ENCODE data around the gene PRDM15. TPM values are rescaled to one million over a fixed set of nuclear protein-coding genes. Genes with fewer than 3 reads are reported as not detected.
A peak's percentile ranks its signal among the peaks of the same experiment; 100 is the strongest.

Gene PRDM15
- polyA plus RNA-seq, 3 donors = 0.19 to 19.0 (median 0.74) TPM

- Histone ChIP-seq H3K27me3 (ENCODE audit: control insufficient read depth in 2 of 2, insufficient read depth in 2 of 2, low read length in 2 of 2) (peaks cover 26 to 53% of the 10 kb centered on the region in 2 donors), H2AFZ (ENCODE audit: insufficient read depth, low read depth, low read length, poor library complexity, severe bottlenecking) (no peak overlapping the region), H3K79me2 (ENCODE audit: insufficient read depth, low read length) (no peaks in the 10 kb centered on the region), H3K27ac (ENCODE audit: low read depth in 1 of 2, low read length in 2 of 2) (no peak overlapping the region), H3K36me3 (replicated peaks in 1 of 2; ENCODE audit: control insufficient read depth in 1 of 2, insufficient read depth in 2 of 2, low read length in 2 of 2) (no peaks in the 10 kb centered on the region), H3K4me2 (replicated peaks; ENCODE audit: extremely low read depth, low read length, poor library complexity, severe bottlenecking) (no peak overlapping the region), H3K4me1 (ENCODE audit: control insufficient read depth in 1 of 2, insufficient read depth in 2 of 2, low read length in 2 of 2) (peaks cover 0 to 6% of the 10 kb centered on the region in 2 donors), H3K4me3 (replicated peaks in 1 of 3; ENCODE audit: low read depth in 2 of 3, low read length in 3 of 3) (no peak overlapping the region), H3K9me3 (replicated peaks in 1 of 2; ENCODE audit: control insufficient read depth in 1 of 2, insufficient read depth in 1 of 2, low read length in 2 of 2) (no peaks in the 10 kb centered on the region), H4K20me1 (ENCODE audit: insufficient read depth, low read length) (no peaks in the 10 kb centered on the region), H3K9ac (ENCODE audit: insufficient read depth, low read length, poor library complexity, severe bottlenecking) (no peak overlapping the region)
- Mint-ChIP-seq H3K27me3 (ENCODE audit: low read depth in 3 of 3) (peaks cover 37 to 69% (median 66%) of the 10 kb centered on the region in 3 donors), H3K27ac (peak overlapping the region in 4 of 7 donors; percentile 35 to 85 (median 64)), H3K9me3 (peaks cover 0 to 4% (median 0%) of the 10 kb centered on the region in 7 donors), H3K4me1 (peaks cover 16% of the 10 kb centered on the region), H3K36me3 (no peaks in the 10 kb centered on the region), H3K4me3 (peak overlapping the region in 1 of 2 donors; percentile 75)
- intact Hi-C loops (cut with micrococcal nuclease) = loop anchor here (1.0 to 2.0 kb wide), 2 partner anchors 165 to 166 kb away; no protein-coding TSS in a partner anchor
- whole genome bisulfite sequencing (ENCODE audit: insufficient coverage) = 32% methylated on average over 31 of the region's 45 CpGs
- peak; percentile 57 to 68 (median 67) for DNase-seq
- TF ChIP-seq CTCF (IDR thresholded peaks at IDR 0.05) = peak; percentile 98
Measured at GRCh38 chr21:41777951-41778815, 101.0 kb downstream of the PRDM15 start.

GRCh38 chr21:41776778-41777177, 102.4 kb downstream of the PRDM15 start:
- H3K9ac ChIP-seq (ENCODE audit: insufficient read depth, low read length, poor library complexity, severe bottlenecking) = no peak overlapping the region
- no peaks in the 10 kb centered on the region for H3K79me2 ChIP-seq (ENCODE audit: insufficient read depth, low read length)
- H3K4me2 ChIP-seq (replicated peaks; ENCODE audit: extremely low read depth, low read length, poor library complexity, severe bottlenecking) = no peak overlapping the region
- H3K9me3 ChIP-seq (replicated peaks in 1 of 2; ENCODE audit: control insufficient read depth in 1 of 2, insufficient read depth in 1 of 2, low read length in 2 of 2) = no peaks in the 10 kb centered on the region
- Mint-ChIP-seq H3K27me3 (ENCODE audit: low read depth in 3 of 3) (peaks cover 46 to 74% (median 58%) of the 10 kb centered on the region in 3 donors), H3K4me3 (no peak overlapping the region), H3K27ac (no peak overlapping the region), H3K36me3 (no peaks in the 10 kb centered on the region), H3K9me3 (peaks cover 0 to 4% (median 0%) of the 10 kb centered on the region in 7 donors), H3K4me1 (peaks cover 16% of the 10 kb centered on the region)
- H3K36me3 ChIP-seq (replicated peaks in 1 of 2; ENCODE audit: control insufficient read depth in 1 of 2, insufficient read depth in 2 of 2, low read length in 2 of 2) = no peaks in the 10 kb centered on the region
- H3K4me1 ChIP-seq (ENCODE audit: control insufficient read depth in 1 of 2, insufficient read depth in 2 of 2, low read length in 2 of 2) = peaks cover 0 to 6% of the 10 kb centered on the region in 2 donors
- 94% methylated on average over 3 of the region's 4 CpGs for WGBS (ENCODE audit: insufficient coverage)
- intact Hi-C loops (cut with micrococcal nuclease) = no loop called here
- no peak overlapping the region for H2AFZ ChIP-seq (ENCODE audit: insufficient read depth, low read depth, low read length, poor library complexity, severe bottlenecking)
- no peak overlapping the region for H3K4me3 ChIP-seq (replicated peaks in 1 of 3; ENCODE audit: low read depth in 2 of 3, low read length in 3 of 3)
- H4K20me1 ChIP-seq (ENCODE audit: insufficient read depth, low read length) = no peaks in the 10 kb centered on the region
- no peak for DNase-seq
- peaks cover 23 to 51% of the 10 kb centered on the region in 2 donors for H3K27me3 ChIP-seq (ENCODE audit: control insufficient read depth in 2 of 2, insufficient read depth in 2 of 2, low read length in 2 of 2)
- H3K27ac ChIP-seq (ENCODE audit: low read depth in 1 of 2, low read length in 2 of 2) = no peak overlapping the region
- TF ChIP-seq CTCF (IDR thresholded peaks at IDR 0.05) = no peak
